HL-60 (cell line): ENCODE data around the gene MC5R.

Experiments used
- DNase-seq, 2 experiments: peaks; one replicate each; pipeline ENCODE4 v3.0.0-alpha.2; 2010 to 2020; ENCODE audit warnings: low read depth in 1 of 2, low spot score in 1 of 2
- H3K27ac ChIP-seq: fragments of 250-450 bp; sonication (Bioruptor Pico); replicated peaks from 2 replicates; pipeline ENCODE4 v1.5.1; 2020; ENCODE audit warnings: mild to moderate bottlenecking, moderate library complexity
- H3K27me3 ChIP-seq: fragments of 250-450 bp; sonication (Bioruptor Pico); 2 replicates; pipeline ENCODE4 v1.5.1; 2021; ENCODE audit warnings: mild to moderate bottlenecking, moderate library complexity; ENCODE audit not compliant: insufficient read depth, poor library complexity, severe bottlenecking
- H3K4me3 ChIP-seq: replicated peaks from 2 replicates; pipeline ENCODE4 v1.5.1; 2011; ENCODE audit warnings: mild to moderate bottlenecking, control low read depth, low read length; ENCODE audit not compliant: insufficient read depth
- GABPA ChIP-seq: IDR thresholded peaks from 2 replicates; pipeline ENCODE4 v1.6.1; 2012; ENCODE audit warnings: low read depth
- POLR2AphosphoS5 ChIP-seq: IDR thresholded peaks from 2 replicates; pipeline ENCODE4 v1.6.1; 2012; ENCODE audit warnings: low read depth
- SPI1 ChIP-seq: IDR thresholded peaks from 2 replicates; pipeline ENCODE4 v1.6.1; 2012; ENCODE audit warnings: low read depth, mild to moderate bottlenecking, borderline replicate concordance
- TF ChIP-seq, protein P1 (sequence below): IDR thresholded peaks from one replicate; pipeline ENCODE4 v1.5.1; 2011; ENCODE audit warnings: low read length, control low read depth, inconsistent platforms; ENCODE audit not compliant: insufficient read depth
- TF ChIP-seq, protein P2 (sequence below): IDR thresholded peaks from 2 replicates; pipeline ENCODE4 v1.6.1; 2012; ENCODE audit warnings: low read depth; ENCODE audit not compliant: insufficient replicate concordance

The MC5R gene

GRCh38 chr18:13872373-13872772 is 48.4 kb downstream of the MC5R start:
- H3K27me3 ChIP-seq: peaks cover 28% of the 10 kb centered on the region
- H3K27ac ChIP-seq: no peak overlapping the region
- H3K4me3 ChIP-seq: no peak overlapping the region
- TF ChIP-seq, protein P1, sequence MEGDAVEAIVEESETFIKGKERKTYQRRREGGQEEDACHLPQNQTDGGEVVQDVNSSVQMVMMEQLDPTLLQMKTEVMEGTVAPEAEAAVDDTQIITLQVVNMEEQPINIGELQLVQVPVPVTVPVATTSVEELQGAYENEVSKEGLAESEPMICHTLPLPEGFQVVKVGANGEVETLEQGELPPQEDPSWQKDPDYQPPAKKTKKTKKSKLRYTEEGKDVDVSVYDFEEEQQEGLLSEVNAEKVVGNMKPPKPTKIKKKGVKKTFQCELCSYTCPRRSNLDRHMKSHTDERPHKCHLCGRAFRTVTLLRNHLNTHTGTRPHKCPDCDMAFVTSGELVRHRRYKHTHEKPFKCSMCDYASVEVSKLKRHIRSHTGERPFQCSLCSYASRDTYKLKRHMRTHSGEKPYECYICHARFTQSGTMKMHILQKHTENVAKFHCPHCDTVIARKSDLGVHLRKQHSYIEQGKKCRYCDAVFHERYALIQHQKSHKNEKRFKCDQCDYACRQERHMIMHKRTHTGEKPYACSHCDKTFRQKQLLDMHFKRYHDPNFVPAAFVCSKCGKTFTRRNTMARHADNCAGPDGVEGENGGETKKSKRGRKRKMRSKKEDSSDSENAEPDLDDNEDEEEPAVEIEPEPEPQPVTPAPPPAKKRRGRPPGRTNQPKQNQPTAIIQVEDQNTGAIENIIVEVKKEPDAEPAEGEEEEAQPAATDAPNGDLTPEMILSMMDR: no peak
- TF ChIP-seq GABPA (no peak), POLR2AphosphoS5 (no peak), SPI1 (no peak)
- TF ChIP-seq, protein P2, sequence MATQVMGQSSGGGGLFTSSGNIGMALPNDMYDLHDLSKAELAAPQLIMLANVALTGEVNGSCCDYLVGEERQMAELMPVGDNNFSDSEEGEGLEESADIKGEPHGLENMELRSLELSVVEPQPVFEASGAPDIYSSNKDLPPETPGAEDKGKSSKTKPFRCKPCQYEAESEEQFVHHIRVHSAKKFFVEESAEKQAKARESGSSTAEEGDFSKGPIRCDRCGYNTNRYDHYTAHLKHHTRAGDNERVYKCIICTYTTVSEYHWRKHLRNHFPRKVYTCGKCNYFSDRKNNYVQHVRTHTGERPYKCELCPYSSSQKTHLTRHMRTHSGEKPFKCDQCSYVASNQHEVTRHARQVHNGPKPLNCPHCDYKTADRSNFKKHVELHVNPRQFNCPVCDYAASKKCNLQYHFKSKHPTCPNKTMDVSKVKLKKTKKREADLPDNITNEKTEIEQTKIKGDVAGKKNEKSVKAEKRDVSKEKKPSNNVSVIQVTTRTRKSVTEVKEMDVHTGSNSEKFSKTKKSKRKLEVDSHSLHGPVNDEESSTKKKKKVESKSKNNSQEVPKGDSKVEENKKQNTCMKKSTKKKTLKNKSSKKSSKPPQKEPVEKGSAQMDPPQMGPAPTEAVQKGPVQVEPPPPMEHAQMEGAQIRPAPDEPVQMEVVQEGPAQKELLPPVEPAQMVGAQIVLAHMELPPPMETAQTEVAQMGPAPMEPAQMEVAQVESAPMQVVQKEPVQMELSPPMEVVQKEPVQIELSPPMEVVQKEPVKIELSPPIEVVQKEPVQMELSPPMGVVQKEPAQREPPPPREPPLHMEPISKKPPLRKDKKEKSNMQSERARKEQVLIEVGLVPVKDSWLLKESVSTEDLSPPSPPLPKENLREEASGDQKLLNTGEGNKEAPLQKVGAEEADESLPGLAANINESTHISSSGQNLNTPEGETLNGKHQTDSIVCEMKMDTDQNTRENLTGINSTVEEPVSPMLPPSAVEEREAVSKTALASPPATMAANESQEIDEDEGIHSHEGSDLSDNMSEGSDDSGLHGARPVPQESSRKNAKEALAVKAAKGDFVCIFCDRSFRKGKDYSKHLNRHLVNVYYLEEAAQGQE: no peak
- DNase-seq: no peak

DNA sequence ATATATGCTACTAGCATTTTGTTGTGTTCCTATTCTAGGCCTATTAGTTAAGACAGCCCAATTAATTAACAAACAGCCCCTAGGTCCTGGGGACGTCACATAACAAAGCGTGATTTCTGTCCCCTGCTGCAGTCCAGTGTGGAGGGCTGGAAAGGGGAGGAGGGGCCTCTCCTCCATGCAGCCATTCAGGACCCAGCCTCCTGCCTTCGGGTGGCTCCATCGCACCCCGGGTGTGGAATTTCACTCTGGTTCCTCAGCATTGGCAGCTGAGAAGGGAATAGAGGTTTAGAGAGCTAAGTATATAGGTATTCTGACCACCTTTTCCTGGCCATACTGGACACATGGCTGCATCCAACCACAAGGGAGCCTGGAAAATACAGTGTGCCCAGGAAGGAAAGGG is 49.0 kb downstream of the MC5R start:
- H3K4me3 ChIP-seq: no peak overlapping the region
- no peak for TF ChIP-seq POLR2AphosphoS5
- TF ChIP-seq, protein P2: no peak
- H3K27me3 ChIP-seq: peaks cover 24% of the 10 kb centered on the region
- H3K27ac ChIP-seq: no peak overlapping the region
- DNase-seq: no peak

- no peak for TF ChIP-seq SPI1
- TF ChIP-seq GABPA: no peak
- TF ChIP-seq POLR2AphosphoS5: no peak
- TF ChIP-seq, protein P2: no peak
- TF ChIP-seq, protein P1: no peak
- no peak for DNase-seq
- Histone ChIP-seq H3K27me3 (peaks cover 14% of the 10 kb centered on the region), H3K27ac (no peak overlapping the region), H3K4me3 (no peak overlapping the region)
These were observed 50.6 kb downstream of the MC5R start for GRCh38 chr18:13874558-13874957.
